HT1080 (cell line): Measurements from ENCODE around the gene ADGRE3. TPM values are rescaled to one million over a fixed set of nuclear protein-coding genes. Genes with fewer than 3 reads are reported as not detected.

Experiments used
- DNase-seq: peaks from one replicate; pipeline ENCODE4 v3.0.0-alpha.2; 2015; ENCODE audit warnings: low read depth
- polyA plus RNA-seq, 2 experiments: library from polyadenylated mRNA; depleted of rRNA; stranded (reverse); fragments of >200 nt; gene quantifications; 2 replicates each; pipeline ENCODE4 v1.2.3, GENCODE V29; 2015
- total RNA-seq: library from RNA; depleted of rRNA; stranded (reverse); fragments of >200 nt; shearing (Covaris generic); gene quantifications from 2 replicates; pipeline ENCODE4 v1.2.3, GENCODE V29; 2014; rRNA removed

The ADGRE3 gene, protein sequence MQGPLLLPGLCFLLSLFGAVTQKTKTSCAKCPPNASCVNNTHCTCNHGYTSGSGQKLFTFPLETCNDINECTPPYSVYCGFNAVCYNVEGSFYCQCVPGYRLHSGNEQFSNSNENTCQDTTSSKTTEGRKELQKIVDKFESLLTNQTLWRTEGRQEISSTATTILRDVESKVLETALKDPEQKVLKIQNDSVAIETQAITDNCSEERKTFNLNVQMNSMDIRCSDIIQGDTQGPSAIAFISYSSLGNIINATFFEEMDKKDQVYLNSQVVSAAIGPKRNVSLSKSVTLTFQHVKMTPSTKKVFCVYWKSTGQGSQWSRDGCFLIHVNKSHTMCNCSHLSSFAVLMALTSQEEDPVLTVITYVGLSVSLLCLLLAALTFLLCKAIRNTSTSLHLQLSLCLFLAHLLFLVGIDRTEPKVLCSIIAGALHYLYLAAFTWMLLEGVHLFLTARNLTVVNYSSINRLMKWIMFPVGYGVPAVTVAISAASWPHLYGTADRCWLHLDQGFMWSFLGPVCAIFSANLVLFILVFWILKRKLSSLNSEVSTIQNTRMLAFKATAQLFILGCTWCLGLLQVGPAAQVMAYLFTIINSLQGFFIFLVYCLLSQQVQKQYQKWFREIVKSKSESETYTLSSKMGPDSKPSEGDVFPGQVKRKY
- total RNA-seq: not detected in 2 replicates
- not detected in 2 replicates for polyA plus RNA-seq (2015; cell fraction: cytosol; rRNA removed)
- not detected in 2 replicates for polyA plus RNA-seq (2015; cell fraction: nucleus; rRNA removed)

DNA sequence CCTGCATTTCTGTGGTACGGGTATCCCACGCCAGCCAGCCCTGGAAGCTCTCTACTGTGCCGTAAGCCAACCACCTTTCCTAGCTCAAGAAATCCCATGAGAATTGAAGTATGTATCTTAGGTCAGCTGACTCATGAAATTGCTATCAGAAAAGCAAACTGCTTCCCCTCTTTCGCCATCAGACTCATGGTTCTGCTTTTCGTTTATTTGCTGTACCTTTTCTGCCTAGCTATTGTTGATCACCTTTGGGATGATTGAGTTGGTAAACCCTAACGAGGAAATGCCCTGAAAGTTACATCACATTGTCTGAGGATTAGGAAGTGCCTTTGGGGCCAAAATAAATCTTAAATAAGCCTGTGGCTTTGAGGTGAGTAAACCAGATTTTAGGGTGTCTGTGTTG is at the start of gene ADGRE3:
ADGRE3 (minus strand) TSS at position 81 of the 400 bp plus-strand sequence; CDS start at position 7, 74 bp downstream.
- DNase-seq: no peak

DNA sequence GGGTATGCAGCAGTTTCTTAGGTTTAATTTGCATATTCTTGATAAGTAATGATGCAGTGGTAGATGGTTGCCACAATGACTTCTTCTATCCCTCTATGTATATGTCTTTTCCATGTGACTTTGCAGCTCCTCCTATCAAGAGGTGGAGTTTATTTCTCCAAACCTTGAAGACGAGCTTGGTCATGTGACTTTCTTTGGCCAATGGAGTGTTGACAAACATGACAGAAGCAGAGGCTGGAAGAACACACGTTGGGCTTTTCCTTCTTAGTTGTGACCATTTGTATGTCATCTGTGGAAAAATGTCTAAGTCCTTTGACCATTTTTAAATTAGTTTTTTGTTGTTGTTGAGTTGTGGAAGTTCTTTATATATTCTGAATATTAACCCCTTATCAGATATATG is 47.5 kb upstream of the ADGRE3 start:
- no peak for DNase-seq

DNA sequence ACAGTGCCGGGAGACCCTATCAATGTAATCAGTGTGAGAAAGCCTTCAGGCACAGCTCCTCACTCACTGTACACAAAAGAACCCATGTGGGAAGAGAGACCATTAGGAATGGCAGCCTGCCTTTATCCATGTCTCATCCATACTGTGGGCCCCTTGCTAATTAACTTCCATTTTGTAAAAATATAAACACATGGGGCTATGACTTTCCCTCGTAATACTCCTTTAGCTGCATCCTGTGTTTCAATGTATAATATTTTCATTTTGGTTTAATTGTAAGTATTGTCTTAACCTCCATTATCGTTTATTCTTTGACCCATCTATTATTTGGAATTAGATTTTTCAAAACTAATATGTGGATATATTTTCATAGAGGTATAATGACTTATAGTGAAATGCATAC is 44.5 kb upstream of the ADGRE3 start:
- no peak for DNase-seq

DNA sequence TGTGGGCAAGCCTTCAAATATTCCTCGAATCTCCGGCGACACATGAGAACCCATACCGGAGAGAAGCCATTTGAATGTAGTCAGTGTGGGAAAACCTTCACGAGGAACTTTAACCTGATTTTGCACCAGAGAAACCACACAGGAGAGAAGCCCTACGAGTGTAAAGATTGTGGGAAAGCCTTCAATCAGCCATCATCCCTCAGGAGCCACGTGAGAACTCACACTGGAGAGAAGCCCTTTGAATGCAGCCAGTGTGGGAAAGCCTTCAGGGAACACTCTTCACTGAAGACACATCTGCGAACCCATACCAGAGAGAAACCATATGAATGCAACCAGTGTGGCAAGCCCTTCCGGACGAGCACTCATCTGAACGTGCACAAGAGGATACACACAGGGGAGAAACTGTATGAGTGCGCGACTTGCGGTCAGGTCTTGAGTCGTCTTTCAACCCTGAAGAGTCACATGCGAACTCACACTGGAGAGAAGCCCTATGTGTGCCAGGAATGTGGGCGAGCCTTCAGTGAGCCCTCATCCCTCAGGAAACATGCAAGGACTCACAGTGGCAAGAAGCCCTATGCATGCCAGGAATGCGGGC is 44.0 kb upstream of the ADGRE3 start:
- no peak for DNase-seq

DNA sequence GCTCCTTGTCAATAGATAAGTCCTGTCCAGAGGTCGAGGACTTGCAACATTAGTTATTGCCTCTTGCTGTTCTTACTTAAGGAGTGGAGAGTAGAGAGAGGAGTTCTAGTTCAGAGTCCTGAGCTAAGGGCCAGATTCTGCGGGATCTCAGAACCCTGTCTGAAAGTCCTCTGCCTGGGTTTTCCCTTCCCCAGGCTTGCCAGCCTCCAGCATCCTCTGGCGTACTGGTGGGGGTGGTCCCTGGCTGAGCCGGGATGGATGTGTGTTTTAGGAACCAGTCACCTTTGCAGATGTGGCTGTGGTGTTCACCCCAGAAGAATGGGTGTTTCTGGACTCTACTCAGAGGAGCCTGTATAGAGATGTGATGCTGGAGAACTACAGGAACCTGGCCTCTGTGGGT is 41.2 kb upstream of the ADGRE3 start:
- DNase-seq: no peak

DNA sequence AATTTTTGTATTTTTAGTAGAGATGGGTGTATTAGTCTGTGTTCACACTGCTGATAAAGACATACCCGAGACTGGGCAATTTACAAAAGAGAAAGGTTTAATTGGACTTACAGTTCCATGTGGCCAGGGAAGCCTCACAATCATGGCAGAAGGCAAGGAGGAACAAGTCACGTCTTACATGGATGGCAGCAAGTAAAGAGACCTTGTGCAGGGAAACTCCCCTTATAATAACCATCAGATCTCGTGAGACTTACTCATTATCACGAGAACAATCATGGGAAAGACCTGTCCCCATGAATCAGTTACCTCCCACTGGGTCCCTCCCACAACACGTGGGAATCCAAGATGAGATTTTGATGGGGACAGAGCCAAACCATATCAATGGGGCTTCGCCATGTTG is 29.8 kb upstream of the ADGRE3 start:
- DNase-seq: no peak

DNA sequence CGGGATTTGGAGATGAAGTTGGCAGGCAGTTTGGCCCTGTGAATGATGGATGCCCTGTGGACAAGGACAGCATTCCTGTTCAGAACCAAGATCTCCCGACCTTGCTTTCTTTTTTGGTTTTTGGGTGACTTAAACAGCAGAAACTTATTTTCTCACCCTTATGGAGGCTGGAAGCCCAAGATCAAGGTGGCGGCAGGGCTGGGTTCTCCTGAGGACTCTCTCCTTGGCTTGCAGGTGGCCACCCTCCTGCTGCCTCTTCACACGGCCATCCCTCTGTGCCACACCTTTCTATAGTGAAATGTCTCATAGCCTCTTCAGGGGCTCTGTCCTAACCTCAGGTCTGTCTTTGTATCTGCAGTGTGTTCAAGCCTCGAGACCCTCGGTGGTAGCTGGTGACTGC is 29.2 kb upstream of the ADGRE3 start:
- DNase-seq: no peak

DNA sequence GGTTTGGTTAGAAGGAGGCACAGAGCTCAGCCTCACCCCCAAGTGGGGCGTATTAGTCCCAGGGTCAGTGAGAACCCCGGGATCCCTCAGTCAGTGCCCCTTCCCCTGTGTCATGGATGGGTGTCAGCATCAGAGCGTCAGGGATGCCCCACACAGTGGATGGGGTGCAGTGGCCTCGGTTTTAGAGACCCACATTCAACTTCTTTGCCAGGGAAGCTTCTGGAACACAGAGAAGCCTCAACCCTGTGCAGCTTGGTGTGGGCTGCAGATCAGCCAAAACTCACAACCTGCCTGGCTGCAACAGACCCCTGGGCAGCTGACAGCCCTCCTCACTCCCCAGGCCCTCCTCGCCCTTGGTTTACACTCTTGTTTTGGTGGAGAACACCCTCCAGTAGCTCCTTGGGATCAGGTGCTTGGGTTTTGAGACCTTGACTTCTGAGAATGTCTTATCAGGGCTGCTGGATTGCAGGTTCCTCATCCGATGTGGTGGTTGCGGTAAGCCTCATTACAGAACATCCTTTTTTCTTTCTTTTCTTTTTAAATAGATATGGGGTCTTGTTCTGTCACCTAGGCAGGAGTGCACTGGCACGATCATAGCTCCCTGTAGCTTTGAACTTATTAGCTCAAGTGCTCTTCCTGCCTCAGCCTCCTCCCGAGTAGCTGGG is 26.2 kb upstream of the ADGRE3 start:
- no peak for DNase-seq

DNA sequence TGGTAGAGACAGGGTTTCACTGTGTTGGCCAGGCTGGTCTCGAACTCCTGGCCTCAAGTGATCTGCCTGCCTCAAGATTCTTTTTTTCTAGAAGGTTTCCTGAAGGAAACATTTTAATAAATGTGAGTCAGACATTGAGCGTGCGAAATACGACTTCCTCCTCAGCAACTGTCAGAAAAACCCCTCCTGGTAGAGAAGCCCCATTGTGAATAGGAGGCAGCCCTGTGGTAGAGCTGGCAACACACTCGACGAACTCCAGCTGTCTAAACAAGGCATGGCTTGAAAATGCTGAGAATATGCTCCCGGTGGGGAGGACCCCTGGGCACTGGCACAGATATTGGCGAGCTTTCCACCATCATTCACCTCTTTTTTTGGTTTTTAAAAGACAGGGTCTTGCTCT is 25.0 kb upstream of the ADGRE3 start:
- no peak for DNase-seq

DNA sequence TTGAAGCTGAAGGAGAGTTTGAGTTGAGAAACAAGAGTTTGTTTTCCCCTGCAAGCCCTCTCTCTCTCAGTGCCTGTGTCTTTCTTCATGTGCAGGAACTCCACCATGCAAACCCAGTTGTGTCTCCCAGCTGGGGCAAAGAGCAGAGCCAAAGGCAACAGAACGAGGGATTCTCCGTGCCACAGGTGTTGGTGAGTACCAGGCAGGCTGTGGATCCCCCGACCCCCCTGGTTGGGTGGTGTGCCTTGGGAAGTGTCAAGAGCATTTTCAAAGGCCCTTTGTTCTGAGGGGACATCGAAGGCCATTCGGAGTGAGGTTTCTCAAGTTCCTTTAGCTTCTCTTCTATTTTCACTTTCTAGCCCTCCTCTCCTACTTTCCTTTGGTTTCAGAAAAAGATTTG is 20.8 kb upstream of the ADGRE3 start:
- no peak for DNase-seq

DNA sequence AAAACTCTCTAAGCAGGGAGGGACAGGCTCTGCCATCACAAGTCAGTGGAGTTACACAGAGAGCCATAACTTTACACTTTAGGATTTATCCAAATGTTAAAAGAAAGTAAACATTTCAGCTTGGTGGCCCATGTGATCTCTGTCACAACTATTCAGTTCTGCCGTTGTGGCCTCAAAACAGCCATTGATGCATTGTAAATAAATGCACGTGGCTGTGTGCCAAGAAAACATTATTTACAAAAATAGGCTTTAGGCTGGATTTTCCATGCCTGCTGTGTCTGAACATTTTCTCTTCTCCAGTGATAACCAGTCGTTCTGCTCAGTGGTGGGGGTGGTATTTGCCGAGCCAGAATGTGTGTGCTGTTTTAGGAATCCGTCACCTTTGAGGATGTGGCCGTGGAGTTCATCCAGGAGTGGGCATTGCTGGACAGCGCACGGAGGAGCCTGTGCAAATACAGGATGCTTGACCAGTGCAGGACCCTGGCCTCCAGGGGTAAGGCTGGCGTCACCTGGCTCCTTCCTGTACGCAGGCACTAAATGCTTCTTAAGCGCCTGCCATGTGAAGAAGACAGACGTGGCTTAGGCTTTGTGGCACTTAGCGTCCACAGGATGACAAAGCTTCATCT is 20.1 kb upstream of the ADGRE3 start:
- no peak for DNase-seq

DNA sequence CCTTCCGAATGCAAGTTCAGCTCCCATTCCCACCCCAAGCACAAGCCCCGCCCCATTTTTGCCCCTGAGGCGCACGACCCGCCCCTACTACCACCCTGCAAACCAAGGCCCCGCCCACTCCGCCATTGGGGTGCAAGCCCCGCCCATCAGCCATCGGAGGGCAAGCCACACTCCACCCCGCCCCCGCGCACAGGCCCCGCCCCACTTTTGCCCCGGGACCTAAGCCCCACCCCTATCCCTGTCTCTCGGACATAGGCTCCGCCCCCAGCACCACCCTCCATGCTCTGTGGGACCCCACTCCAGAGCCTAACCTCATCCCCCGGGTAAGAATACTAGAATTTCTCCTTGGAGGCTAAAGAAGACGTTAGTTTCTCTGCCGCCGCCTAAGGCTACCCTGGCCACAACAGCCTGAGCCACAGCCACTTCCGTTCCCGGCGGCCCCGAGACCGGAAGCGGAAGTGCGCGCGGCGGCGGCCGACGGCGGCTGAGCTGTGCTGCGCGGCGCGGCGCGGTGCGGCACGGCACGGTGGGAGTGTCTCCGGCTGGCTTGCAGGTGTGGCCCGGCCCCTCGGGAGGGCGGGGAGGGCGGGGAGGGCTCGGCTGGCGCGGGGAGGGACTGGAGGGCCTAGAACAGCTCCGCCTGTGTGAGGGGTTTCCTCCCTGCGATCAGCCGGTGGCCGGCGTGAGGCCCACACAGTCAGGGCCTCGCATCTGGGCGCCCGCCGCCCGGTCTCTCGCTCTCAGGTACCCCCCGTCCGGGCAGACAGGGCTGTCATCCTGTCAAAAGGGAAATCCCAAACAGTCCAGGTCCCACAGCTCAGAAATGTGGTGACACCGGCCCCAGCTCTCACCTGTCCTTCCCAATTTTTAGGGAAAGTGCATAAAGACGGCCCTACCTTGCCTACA is 15.2 kb upstream of the ADGRE3 start, which contains the start of gene ZNF333:
ZNF333 (plus strand) TSS at position 451 of the 906 bp plus-strand sequence. CDS start 3,444 bp downstream, outside the sequence.
- DNase-seq: peak; percentile 79

DNA sequence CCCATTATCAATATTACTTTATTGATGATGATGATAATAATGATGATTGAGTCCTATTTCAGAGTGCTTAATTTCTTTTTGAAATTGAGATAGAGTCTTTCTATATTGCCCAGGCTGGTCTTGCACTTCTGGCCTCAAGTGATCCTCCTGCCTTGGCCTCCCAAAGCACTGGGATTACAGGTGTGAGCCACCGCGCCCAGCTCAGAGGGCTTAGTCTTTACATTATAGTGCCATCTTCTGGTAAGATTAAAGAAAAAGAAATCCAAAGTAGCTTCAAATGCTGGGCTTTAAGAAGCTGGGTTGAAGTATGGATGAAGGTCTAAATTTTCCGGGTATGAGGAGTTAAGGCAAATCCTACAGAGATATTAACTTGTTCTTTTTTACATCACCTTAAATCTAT is 11.8 kb upstream of the ADGRE3 start:
- DNase-seq: peak; percentile 19

DNA sequence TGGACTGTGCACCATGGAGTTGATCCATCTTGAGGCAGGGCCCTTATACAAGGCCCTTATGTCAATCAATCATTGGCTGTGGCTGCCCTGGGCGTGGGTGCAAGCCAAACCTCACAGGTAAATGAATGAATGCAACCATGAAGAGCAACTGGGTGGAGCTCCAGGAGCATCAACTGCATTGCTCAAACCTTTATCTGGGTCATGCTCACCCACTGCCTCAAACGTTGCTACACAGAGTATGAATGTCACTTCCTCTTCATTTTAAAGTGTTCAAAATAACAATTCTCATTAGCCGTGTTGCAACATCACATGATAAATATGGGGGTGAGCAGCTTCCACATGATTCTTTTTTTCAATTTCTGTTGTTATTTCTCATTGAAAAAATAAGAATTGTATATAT is 8.8 kb upstream of the ADGRE3 start:
- DNase-seq: no peak

DNA sequence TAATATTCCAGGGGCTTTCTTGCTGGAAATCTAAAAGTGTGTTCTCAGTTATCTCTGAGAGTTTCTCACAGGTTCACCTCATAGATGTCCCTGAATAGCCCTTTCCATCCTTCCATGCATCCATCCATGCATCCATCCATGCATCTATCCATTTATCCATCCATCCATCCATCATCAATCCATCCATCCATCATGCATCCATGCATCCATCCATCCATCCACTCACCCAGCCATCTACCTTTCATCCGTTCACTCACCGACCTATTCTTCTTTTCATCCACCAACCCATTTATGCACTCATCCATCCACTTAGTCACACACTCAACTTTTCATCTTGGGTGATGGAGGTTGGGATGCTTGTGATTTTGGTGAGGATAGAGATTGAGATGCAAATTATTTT is 7.4 kb upstream of the ADGRE3 start:
- DNase-seq: no peak

DNA sequence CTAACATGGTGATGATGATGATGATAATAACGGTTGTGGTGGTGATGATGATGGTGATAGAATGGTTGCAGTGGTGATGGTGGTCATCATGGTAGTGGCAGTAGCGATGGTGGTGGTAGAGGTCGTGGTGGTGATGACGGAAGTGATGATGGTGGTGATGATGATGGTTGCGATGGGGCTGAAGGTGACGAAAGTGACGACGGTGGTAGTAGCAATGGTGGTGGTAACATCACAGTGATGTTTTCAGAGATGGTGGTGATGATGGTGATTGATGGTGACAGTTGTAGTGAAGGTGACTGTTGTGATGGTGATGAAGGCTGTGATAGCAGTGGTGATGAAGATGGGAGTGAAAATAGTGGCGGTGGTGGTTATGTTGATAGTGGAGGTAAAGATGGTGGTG is 3.6 kb upstream of the ADGRE3 start:
- DNase-seq: no peak

DNA sequence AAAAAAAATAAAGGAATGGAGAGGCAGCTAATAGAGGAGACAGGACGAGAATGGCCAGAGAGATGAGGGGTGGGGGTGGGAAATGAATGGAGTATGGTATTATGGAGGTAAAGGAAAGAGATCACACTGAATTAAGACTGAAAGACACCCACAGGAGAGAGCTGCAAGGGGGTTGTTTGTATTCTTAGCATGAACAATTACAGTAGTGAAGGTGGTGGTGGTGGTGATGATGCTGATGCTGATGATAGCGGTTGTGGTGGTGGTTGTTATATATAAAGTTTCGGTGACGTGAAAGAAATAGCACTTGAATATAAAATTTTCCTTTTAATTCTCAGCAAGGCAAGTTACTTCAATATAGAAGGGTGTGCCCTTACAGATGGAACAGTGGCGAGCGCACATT is 2.8 kb upstream of the ADGRE3 start:
- no peak for DNase-seq

DNA sequence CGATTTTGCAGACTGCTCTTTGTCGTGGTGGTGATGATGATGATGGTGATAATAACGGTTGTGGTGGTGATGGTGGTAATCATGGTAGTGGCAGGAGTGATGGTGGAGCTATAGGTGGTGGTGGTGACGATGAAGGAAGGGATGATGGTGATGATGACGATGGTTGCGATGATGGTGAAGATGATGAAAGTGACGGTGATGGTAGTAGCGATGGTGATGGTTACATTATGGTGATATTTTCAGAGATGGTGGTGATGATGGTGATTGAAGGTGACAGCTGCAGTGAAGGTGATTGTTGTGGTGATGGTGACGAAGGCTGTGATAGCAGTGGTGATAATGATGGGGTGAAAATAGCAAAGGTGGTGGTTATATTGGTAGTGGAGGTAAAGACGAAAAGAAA is 2.1 kb upstream of the ADGRE3 start:
- no peak for DNase-seq

DNA sequence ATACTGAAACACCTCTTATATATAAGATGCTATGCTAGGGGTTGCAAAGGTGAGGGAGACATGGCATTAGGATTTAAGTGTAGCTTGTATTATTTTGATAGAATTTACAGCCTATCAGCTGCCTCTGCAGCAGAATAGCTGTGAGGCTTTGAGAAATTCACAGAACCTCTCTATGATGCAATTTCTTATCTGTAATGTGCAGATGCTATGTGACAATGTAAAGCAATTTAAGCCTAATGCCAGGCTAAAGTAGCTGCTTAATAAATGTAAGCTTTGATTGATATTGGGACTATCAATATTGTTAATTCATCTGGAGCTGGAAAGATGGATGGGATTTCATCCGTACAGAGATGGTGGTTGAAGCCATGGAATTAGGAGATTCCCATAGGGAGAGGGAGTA is 1.6 kb downstream of the ADGRE3 start:
- DNase-seq: no peak

DNA sequence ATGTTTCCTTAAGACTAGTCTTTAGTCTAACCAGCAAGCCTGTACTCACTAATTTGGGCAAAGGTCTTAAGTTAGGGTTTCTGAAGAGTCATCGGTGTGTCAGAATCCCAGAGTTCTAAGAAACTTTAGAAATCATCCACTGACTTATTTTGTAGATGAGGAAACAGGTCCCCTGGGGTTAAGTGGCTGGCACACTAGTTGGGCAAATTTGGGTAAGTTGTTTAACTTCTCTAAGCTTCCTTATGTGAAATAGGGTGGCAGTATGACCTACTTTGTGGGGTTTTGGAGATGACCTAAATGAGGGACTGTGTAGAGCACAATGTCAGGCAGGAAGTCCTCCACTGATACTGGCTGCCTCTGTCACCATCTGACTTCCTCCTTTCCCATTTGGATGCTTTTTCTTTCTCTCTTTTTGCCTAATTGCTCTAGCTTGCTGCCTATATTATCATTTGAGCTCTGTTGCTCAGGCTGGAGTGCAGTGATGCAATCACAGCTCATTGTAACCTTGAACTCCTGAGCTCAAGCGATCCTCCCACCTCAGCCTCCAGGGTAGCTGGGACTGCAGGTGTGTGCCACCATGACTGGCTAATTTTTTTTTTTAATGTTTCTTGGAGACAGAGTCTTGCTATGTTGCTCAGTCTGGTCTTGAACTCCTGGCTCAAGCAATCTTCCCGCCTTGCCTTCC is 2.3 kb downstream of the ADGRE3 start:
- no peak for DNase-seq
